ENCODE data around the gene TM4SF1. TPM values are rescaled to one million over a fixed set of nuclear protein-coding genes. Genes with fewer than 3 reads are reported as not detected.
A peak's percentile ranks its signal among the peaks of the same experiment; 100 is the strongest.
"Not testable (repeated sequence)": the region's sequence is repeated elsewhere in the genome, so short reads cannot be mapped to it uniquely, and the experiment has no call there.

TM4SF1 gene
- total RNA-seq, 1 donor from 2014 or later, result not detected

DNA sequence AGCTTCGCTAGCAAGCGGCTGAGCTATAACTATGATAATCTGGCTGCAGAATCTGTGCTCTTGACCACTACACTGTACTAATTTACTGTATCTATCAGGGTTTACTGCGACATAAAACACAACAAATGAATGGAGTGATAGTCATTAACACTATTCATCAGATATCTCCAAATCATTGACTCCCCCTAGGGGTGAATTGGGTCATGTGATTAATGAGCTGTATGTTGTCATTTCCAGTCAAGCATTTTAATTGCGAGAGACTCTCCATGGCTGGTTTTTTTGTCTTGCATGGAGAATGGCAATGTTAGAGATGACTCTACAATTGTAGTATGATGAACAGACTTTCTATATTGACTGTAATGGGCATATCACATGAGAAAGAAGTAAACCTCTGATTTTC lies 33.5 kb downstream of the TM4SF1 start:
- no peak overlapping the region for H3K4me3 Mint-ChIP-seq (ENCODE audit: unreplicated experiment)
- no peaks in the 10 kb centered on the region for H3K9me3 Mint-ChIP-seq (ENCODE audit: unreplicated experiment)
- no peaks in the 10 kb centered on the region for H3K36me3 Mint-ChIP-seq (ENCODE audit: unreplicated experiment)
- H3K27me3 Mint-ChIP-seq (ENCODE audit: unreplicated experiment), result no peaks in the 10 kb centered on the region
- DNase-seq, result no peak
- no peaks in the 10 kb centered on the region for H3K4me1 Mint-ChIP-seq (ENCODE audit: low read depth, unreplicated experiment)
- no peak overlapping the region for H3K27ac Mint-ChIP-seq (ENCODE audit: unreplicated experiment)
- TF ChIP-seq, protein P1, sequence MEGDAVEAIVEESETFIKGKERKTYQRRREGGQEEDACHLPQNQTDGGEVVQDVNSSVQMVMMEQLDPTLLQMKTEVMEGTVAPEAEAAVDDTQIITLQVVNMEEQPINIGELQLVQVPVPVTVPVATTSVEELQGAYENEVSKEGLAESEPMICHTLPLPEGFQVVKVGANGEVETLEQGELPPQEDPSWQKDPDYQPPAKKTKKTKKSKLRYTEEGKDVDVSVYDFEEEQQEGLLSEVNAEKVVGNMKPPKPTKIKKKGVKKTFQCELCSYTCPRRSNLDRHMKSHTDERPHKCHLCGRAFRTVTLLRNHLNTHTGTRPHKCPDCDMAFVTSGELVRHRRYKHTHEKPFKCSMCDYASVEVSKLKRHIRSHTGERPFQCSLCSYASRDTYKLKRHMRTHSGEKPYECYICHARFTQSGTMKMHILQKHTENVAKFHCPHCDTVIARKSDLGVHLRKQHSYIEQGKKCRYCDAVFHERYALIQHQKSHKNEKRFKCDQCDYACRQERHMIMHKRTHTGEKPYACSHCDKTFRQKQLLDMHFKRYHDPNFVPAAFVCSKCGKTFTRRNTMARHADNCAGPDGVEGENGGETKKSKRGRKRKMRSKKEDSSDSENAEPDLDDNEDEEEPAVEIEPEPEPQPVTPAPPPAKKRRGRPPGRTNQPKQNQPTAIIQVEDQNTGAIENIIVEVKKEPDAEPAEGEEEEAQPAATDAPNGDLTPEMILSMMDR (IDR thresholded peaks at IDR 0.05; ENCODE audit: partially characterized antibody, unreplicated experiment), result peak; percentile 54

GRCh38 chr3:149342413-149343380 lies 34.8 kb downstream of the TM4SF1 start:
- Mint-ChIP-seq H3K36me3 (ENCODE audit: unreplicated experiment) (no peaks in the 10 kb centered on the region), H3K27me3 (ENCODE audit: unreplicated experiment) (no peaks in the 10 kb centered on the region), H3K4me3 (ENCODE audit: unreplicated experiment) (no peak overlapping the region), H3K4me1 (ENCODE audit: low read depth, unreplicated experiment) (no peaks in the 10 kb centered on the region), H3K27ac (ENCODE audit: unreplicated experiment) (no peak overlapping the region), H3K9me3 (ENCODE audit: unreplicated experiment) (no peaks in the 10 kb centered on the region)
- no peak for DNase-seq
- TF ChIP-seq, protein P1 (IDR thresholded peaks at IDR 0.05; ENCODE audit: partially characterized antibody, unreplicated experiment), result no peak

DNA sequence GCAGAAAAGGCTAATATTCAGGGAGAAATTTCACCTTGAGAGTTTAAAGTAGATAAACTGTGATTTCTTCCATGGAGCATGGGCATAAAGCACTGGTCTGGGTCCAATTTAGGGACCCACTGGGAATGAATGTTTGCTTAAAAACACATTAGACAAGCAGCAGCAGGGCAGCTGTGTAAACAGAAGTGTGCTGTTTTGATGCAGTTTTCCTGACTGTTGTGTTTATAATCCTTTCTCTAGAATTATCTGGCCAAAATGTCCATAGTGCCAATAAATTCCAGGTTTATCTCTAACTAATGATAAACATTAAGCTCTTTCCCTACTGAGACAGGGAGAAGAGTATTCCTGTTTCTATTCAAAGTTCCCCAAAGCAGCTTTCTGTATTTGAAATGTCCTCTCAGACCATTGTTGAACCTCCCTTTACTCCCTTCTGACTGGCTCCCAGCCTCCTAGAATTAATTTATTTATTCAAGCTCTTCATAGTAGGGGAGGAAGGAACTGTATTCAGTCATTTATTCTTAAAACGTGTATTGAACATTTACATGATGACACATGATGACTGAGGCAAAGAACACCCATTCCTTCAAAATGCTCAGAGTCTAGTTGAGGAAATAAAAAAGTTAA lies 37.0 kb downstream of the TM4SF1 start:
- H3K4me1 Mint-ChIP-seq (ENCODE audit: low read depth, unreplicated experiment), result no peaks in the 10 kb centered on the region
- no peak overlapping the region for H3K4me3 Mint-ChIP-seq (ENCODE audit: unreplicated experiment)
- no peaks in the 10 kb centered on the region for H3K27me3 Mint-ChIP-seq (ENCODE audit: unreplicated experiment)
- H3K9me3 Mint-ChIP-seq (ENCODE audit: unreplicated experiment), result no peaks in the 10 kb centered on the region
- no peak for DNase-seq
- H3K36me3 Mint-ChIP-seq (ENCODE audit: unreplicated experiment), result no peaks in the 10 kb centered on the region
- H3K27ac Mint-ChIP-seq (ENCODE audit: unreplicated experiment), result no peak overlapping the region
- TF ChIP-seq, protein P1 (IDR thresholded peaks at IDR 0.05; ENCODE audit: partially characterized antibody, unreplicated experiment), result no peak

DNA sequence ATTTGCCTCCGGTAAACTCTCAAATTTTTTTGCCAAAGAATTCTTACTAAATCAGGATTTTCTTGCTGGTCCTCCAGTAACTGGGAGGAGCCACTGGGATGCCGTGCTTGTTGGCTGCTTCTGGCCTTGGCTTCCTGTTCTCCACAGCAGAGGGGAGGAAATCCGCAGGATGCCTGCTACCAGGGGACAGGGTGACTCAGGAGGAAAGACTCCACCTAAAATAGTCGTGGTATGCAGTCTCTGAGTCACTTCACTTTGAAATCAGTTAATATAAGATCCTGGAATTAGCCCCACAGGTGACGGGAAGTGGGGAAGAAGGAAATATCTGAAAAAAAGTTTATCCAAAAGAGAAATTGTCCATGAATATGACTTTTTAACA lies 37.5 kb downstream of the TM4SF1 start:
- TF ChIP-seq, protein P1 (IDR thresholded peaks at IDR 0.05; ENCODE audit: partially characterized antibody, unreplicated experiment), result no peak
- Mint-ChIP-seq H3K27ac (ENCODE audit: unreplicated experiment) (no peak overlapping the region), H3K9me3 (ENCODE audit: unreplicated experiment) (no peaks in the 10 kb centered on the region), H3K36me3 (ENCODE audit: unreplicated experiment) (no peaks in the 10 kb centered on the region), H3K4me3 (ENCODE audit: unreplicated experiment) (no peak overlapping the region), H3K27me3 (ENCODE audit: unreplicated experiment) (no peaks in the 10 kb centered on the region), H3K4me1 (ENCODE audit: low read depth, unreplicated experiment) (no peaks in the 10 kb centered on the region)
- no peak for DNase-seq

- not testable (repeated sequence) for H3K27ac Mint-ChIP-seq (ENCODE audit: unreplicated experiment); DNase-seq; H3K4me3 Mint-ChIP-seq (ENCODE audit: unreplicated experiment); H3K4me1 Mint-ChIP-seq (ENCODE audit: low read depth, unreplicated experiment); H3K27me3 Mint-ChIP-seq (ENCODE audit: unreplicated experiment); H3K36me3 Mint-ChIP-seq (ENCODE audit: unreplicated experiment); H3K9me3 Mint-ChIP-seq (ENCODE audit: unreplicated experiment)
These were observed 40.0 kb downstream of the TM4SF1 start for GRCh38 chr3:149337486-149337885.

Data from glutamatergic neuron (in vitro differentiated cells).